HepG2 (cell line): ENCODE data around the gene LHPP. TPM values are rescaled to one million over a fixed set of nuclear protein-coding genes. Genes with fewer than 3 reads are reported as not detected.

Experiments
- ATAC-seq: fragments of 200-7000 bp; cut with Tn5 transposase; 3 replicates; pipeline ENCODE4 v1.9.1; 2020; ENCODE audit warnings: mild to moderate bottlenecking, moderate library complexity
- BruUV-seq: library from RNA; stranded (reverse); fragments of 400-500 nt; replicated peaks from 2 replicates; lab custom pipeline; 2021; lab: Mats Ljungman, UMichigan
- CTCF ChIA-PET: fragments of 300-600 bp; formaldehyde crosslinking; extraction: SDS; loops from one replicate; lab custom pipeline; 2021; ENCODE audit warnings: low total read pairs, inconsistent platforms, low intra/inter-chr PET ratio; lab: Yijun Ruan, JAX
- POLR2A ChIA-PET: fragments of 350-600 bp; sonication (Branson Sonifier 250); formaldehyde crosslinking; loops from one replicate; lab custom pipeline; 2020; ENCODE audit warnings: antibody characterized with exemption, inconsistent platforms; lab: Yijun Ruan, JAX
- DNase-seq: peaks from one replicate; pipeline ENCODE4 v3.0.0-alpha.2; 2015; ENCODE audit warnings: low spot score
- FAIRE-seq: peaks from 3 replicates; lab custom pipeline; 2011; peaks lifted over from hg19 to GRCh38; lab: Jason Lieb, UNC
- H2AFZ ChIP-seq: one replicate; pipeline ENCODE4 v1.6.1; 2011; ENCODE audit warnings: low read length, inconsistent platforms
- H3K27ac ChIP-seq: fragments of 300-600 bp; 3 replicates; pipeline ENCODE4 v1.8.0; 2011; ENCODE audit warnings: mixed run types, mild to moderate bottlenecking, mixed read lengths, low read length, inconsistent platforms; ENCODE audit not compliant: insufficient read depth; ENCODE audit errors: extremely low read length
- H3K27me3 ChIP-seq, 2 experiments: fragments of 200-600 bp in 1 of 2; 2 replicates in 1 of 2; 3 replicates in 1 of 2; pipeline versions ENCODE4 v1.6.0 to v1.8.0; 2011; ENCODE audit warnings: low read length in 2 of 2, mild to moderate bottlenecking in 2 of 2, moderate library complexity in 2 of 2, inconsistent platforms in 1 of 2; ENCODE audit not compliant: insufficient read depth in 2 of 2, control insufficient read depth in 1 of 2
- H3K36me3 ChIP-seq, 2 experiments: fragments of 200-600 bp in 1 of 2; replicated peaks in 1 of 2; 2 replicates in 1 of 2; 3 replicates in 1 of 2; pipeline versions ENCODE4 v1.5.1 to v1.8.0; 2011; ENCODE audit warnings: low read length in 2 of 2, inconsistent platforms in 1 of 2; ENCODE audit not compliant: insufficient read depth in 2 of 2, control insufficient read depth in 1 of 2
- H3K4me1 ChIP-seq: 2 replicates; pipeline ENCODE4 v1.5.1; 2012; ENCODE audit warnings: low read length, inconsistent platforms; ENCODE audit not compliant: insufficient read depth
- H3K4me2 ChIP-seq: 2 replicates; pipeline ENCODE4 v1.6.0; 2011; ENCODE audit warnings: low read depth, low read length, inconsistent platforms
- H3K4me3 ChIP-seq, 3 experiments: fragments of 200-600 bp in 1 of 3; sonication (generic), shearing (Covaris generic) in 1 of 3; replicated peaks in 1 of 3; 2 replicates each; pipeline ENCODE4 v1.5.1; 2011 to 2016; ENCODE audit warnings: low read length in 3 of 3, inconsistent platforms in 2 of 3, low read depth in 2 of 3, mild to moderate bottlenecking in 2 of 3, control low read depth in 1 of 3, mixed read lengths in 1 of 3; ENCODE audit not compliant: insufficient read depth in 1 of 3
- H3K79me2 ChIP-seq: one replicate; pipeline ENCODE4 v1.6.1; 2011; ENCODE audit warnings: low read length, inconsistent platforms; ENCODE audit not compliant: insufficient read depth
- H3K9ac ChIP-seq: 2 replicates; pipeline ENCODE4 v1.6.0; 2011; ENCODE audit warnings: mild to moderate bottlenecking, low read depth, low read length, inconsistent platforms; ENCODE audit not compliant: insufficient read depth
- H3K9me3 ChIP-seq: 2 replicates; pipeline ENCODE4 v1.5.1; 2012; ENCODE audit warnings: mild to moderate bottlenecking, low read length
- H4K20me1 ChIP-seq: 2 replicates; pipeline ENCODE4 v1.6.0; 2011; ENCODE audit warnings: inconsistent platforms, mild to moderate bottlenecking, low read length, moderate library complexity; ENCODE audit not compliant: insufficient read depth
- CBX1 ChIP-seq: IDR thresholded peaks from one replicate; pipeline ENCODE4 v1.6.1; 2016; ENCODE audit warnings: antibody characterized with exemption, low read depth
- CTCF ChIP-seq: sonication (generic); formaldehyde crosslinking; IDR thresholded peaks from 2 replicates; pipeline ENCODE4 v1.5.0; 2020; ENCODE audit warnings: mild to moderate bottlenecking, missing genetic modification reagents, moderate library complexity
- MAFF ChIP-seq: IDR thresholded peaks from 2 replicates; pipeline ENCODE4 v1.6.1; 2011; ENCODE audit warnings: low read depth, low read length, improper control_type of control experiment
- MLLT10 ChIP-seq: sonication (generic); formaldehyde crosslinking; IDR thresholded peaks from 2 replicates; pipeline ENCODE4 v1.4.0; 2020; ENCODE audit warnings: missing genetic modification reagents
- MYC ChIP-seq: sonication (generic); formaldehyde crosslinking; IDR thresholded peaks from 2 replicates; pipeline ENCODE4 v1.9.0; 2021; ENCODE audit warnings: missing genetic modification reagents, borderline replicate concordance
- NR2C2 ChIP-seq: sonication (generic); formaldehyde crosslinking; IDR thresholded peaks from 2 replicates; pipeline ENCODE4 v1.4.0; 2020; ENCODE audit warnings: missing genetic modification reagents, mild to moderate bottlenecking, moderate library complexity, borderline replicate concordance
- STAG1 ChIP-seq: sonication (generic); formaldehyde crosslinking; IDR thresholded peaks from 2 replicates; pipeline ENCODE4 v1.4.0; 2020; ENCODE audit warnings: missing genetic modification reagents
- TERF1 ChIP-seq: sonication (generic); formaldehyde crosslinking; IDR thresholded peaks from 2 replicates; pipeline ENCODE4 v1.8.0; 2022; ENCODE audit warnings: mild to moderate bottlenecking, missing genetic modification reagents, moderate library complexity
- ZBTB8A ChIP-seq: sonication (generic); formaldehyde crosslinking; IDR thresholded peaks from 2 replicates; pipeline ENCODE4 v1.4.0; 2020; ENCODE audit warnings: mild to moderate bottlenecking, low read depth, missing genetic modification reagents, borderline replicate concordance
- ZFAT ChIP-seq: sonication (generic); formaldehyde crosslinking; conservative IDR thresholded peaks from 2 replicates; pipeline ENCODE4 v1.8.1; 2023; ENCODE audit warnings: missing genetic modification reagents, inconsistent platforms
- ZKSCAN8 ChIP-seq: IDR thresholded peaks from 2 replicates; pipeline ENCODE4 v1.6.1; 2016; ENCODE audit warnings: borderline replicate concordance, missing genetic modification reagents, missing compliant biosample characterization
- ZNF138 ChIP-seq: sonication (generic); formaldehyde crosslinking; IDR thresholded peaks from 2 replicates; pipeline ENCODE4 v1.5.0; 2020; ENCODE audit warnings: mild to moderate bottlenecking, low read depth, missing genetic modification reagents
- ZNF589 ChIP-seq: sonication (generic); formaldehyde crosslinking; conservative IDR thresholded peaks from 2 replicates; pipeline ENCODE4 v1.8.0; 2022; ENCODE audit warnings: mild to moderate bottlenecking, moderate library complexity, missing genetic modification reagents
- WGBS: methylation state at CpG from one replicate; pipeline ENCODE4 v1.1.6; 2017; ENCODE audit warnings: low lambda C conversion rate; 5-methylcytosine and 5-hydroxymethylcytosine counted together
- in situ Hi-C: cut with HindIII; loops from 2 replicates; pipeline ENCODE4 v1.10.0; 2017; ENCODE audit warnings: low pct_unique_long_range_greater_than_20kb; ENCODE audit not compliant: extremely low pct_ligation_motif_present
- intact Hi-C: fragments of 100-400 bp; cut with micrococcal nuclease; formaldehyde crosslinking; loops from one replicate; pipeline ENCODE4 v1.10.0; 2022; ENCODE audit not compliant: unreplicated experiment
- polyA plus RNA-seq, 8 experiments: library from polyadenylated mRNA; depleted of rRNA in 3 of 8; stranded (reverse) in 7 of 8; unstranded in 1 of 8; fragments of >200 nt; fragmentation: Illumina TruSeq in 4 of 8; extraction: Trizol in 4 of 8; gene quantifications; 2 replicates each; pipeline versions ENCODE4 v1.2.1 to v1.2.3, GENCODE V29; 2011 to 2016; ENCODE audit warnings: low read depth in 4 of 8, missing spikeins in 1 of 8, mixed read lengths in 1 of 8; ENCODE audit not compliant: insufficient read depth in 1 of 8
- total RNA-seq, 5 experiments: library from RNA; depleted of rRNA; stranded (reverse); fragments of >200 nt; fragmentation: Illumina TruSeq; extraction: Trizol; gene quantifications; 2 replicates each; pipeline ENCODE4 v1.2.3, GENCODE V29; 2016; ENCODE audit warnings: low read depth in 1 of 5
- TF ChIP-seq, protein P1 (sequence below): IDR thresholded peaks from 2 replicates; pipeline ENCODE4 v1.6.1; 2016; ENCODE audit warnings: mild to moderate bottlenecking
- TF ChIP-seq, protein P2 (sequence below): sonication (generic); formaldehyde crosslinking; IDR thresholded peaks from 2 replicates; pipeline ENCODE4 v1.8.0; 2022; ENCODE audit warnings: mild to moderate bottlenecking, missing genetic modification reagents, borderline replicate concordance

Gene LHPP
- total and polyA plus RNA-seq, 2 of the 13 experiments (the other 11 are each of a cell fraction or from before 2014, with no cell fraction given), result 5.2 to 13.1 TPM

DNA sequence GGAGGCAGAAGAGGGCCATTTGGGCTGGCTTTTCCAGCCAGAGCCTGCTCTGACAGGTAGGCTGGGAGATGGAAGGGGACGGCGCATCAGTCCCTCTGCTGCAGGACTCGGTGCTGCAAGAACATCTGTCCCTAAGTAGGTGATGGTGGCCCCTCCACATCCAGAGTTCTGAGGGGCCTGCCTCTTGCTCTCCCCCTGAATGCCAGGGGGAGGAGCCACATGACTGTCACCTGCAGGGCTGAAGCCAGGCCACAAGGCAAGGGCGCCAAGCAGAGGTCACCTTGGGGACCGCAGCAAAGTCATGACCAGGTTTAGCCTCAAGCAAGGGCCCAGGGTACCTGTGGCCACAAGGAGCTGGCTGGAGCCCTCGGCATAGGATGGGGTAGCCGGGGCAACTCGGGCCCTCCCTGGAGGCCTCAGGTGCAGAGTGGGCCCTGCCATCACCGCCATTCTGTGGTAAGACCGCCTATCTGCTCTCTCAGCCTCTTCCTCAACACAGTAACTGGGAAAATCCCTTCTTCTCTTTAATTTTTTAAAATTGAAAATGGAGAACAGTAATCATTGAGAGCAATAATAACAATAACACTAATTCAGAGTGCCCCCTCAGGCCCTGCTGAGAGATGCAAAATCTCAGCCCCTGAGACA is 183.3 kb downstream of the LHPP start:
- ChIA-PET POLR2A (no interaction called here), CTCF (no interaction called here)
- DNase-seq (no peak), ATAC-seq (no peak), FAIRE-seq (no peak)
- peaks cover 24% of the 10 kb centered on the region for H3K4me1 ChIP-seq
- no peaks in the 10 kb centered on the region for H3K27me3 ChIP-seq
- peaks cover 0 to 3% of the 10 kb centered on the region in 2 experiments; a peak in 3 of 5 replicates for H3K36me3 ChIP-seq
- H3K9me3 ChIP-seq, result no peaks in the 10 kb centered on the region
- in situ Hi-C loops, result no loop called here
- no peak overlapping the region for H3K4me2 ChIP-seq
- no peak overlapping the region for H2AFZ ChIP-seq
- no peak for TF ChIP-seq TERF1 (CRISPR knock-in tag)
- TF ChIP-seq, protein P1, sequence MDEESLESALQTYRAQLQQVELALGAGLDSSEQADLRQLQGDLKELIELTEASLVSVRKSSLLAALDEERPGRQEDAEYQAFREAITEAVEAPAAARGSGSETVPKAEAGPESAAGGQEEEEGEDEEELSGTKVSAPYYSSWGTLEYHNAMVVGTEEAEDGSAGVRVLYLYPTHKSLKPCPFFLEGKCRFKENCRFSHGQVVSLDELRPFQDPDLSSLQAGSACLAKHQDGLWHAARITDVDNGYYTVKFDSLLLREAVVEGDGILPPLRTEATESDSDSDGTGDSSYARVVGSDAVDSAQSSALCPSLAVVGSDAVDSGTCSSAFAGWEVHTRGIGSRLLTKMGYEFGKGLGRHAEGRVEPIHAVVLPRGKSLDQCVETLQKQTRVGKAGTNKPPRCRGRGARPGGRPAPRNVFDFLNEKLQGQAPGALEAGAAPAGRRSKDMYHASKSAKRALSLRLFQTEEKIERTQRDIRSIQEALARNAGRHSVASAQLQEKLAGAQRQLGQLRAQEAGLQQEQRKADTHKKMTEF (CRISPR knock-in tag), result no peak
- no peak for TF ChIP-seq MAFF
- no peak for TF ChIP-seq CBX1
- no peak for TF ChIP-seq ZBTB8A (CRISPR knock-in tag)
- peak; percentile 33; the same call in 1 of the 2 replicates for TF ChIP-seq CTCF (CRISPR knock-in tag)
- peak; percentile 31; the same call in 1 of the 2 replicates for TF ChIP-seq STAG1
- no peak for TF ChIP-seq ZKSCAN8
- no peak for TF ChIP-seq ZNF138 (CRISPR knock-in tag)
- TF ChIP-seq, protein P2, sequence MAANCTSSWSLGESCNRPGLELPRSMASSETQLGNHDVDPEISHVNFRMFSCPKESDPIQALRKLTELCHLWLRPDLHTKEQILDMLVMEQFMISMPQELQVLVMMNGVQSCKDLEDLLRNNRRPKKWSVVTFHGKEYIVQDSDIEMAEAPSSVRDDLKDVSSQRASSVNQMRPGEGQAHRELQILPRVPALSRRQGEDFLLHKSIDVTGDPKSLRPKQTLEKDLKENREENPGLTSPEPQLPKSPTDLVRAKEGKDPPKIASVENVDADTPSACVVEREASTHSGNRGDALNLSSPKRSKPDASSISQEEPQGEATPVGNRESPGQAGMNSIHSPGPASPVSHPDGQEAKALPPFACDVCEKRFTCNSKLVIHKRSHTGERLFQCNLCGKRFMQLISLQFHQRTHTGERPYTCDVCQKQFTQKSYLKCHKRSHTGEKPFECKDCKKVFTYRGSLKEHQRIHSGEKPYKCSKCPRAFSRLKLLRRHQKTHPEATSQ (CRISPR knock-in tag), result no peak
- no peak for TF ChIP-seq NR2C2 (CRISPR knock-in tag)
- TF ChIP-seq MLLT10, result no peak
- no peak for TF ChIP-seq MYC (CRISPR knock-in tag)
- no peak for TF ChIP-seq ZNF589
- no peak for TF ChIP-seq ZFAT (CRISPR knock-in tag)
- intact Hi-C loops, result no loop called here
- H4K20me1 ChIP-seq, result peaks cover 9% of the 10 kb centered on the region; the same call in 1 of the 2 replicates
- no peak overlapping the region for H3K4me3 ChIP-seq
- H3K27ac ChIP-seq, result no peak overlapping the region
- no peak overlapping the region for H3K9ac ChIP-seq
- BruUV-seq, result no TSS peak
- H3K79me2 ChIP-seq, result no peaks in the 10 kb centered on the region
- 96% methylated on average over 2 of the region's 10 CpGs for WGBS
